ENCODE results near the gene PASK. TPM values are rescaled to one million over a fixed set of nuclear protein-coding genes. Genes with fewer than 3 reads are reported as not detected.

The PASK gene
- total RNA-seq, 1 donor from 2014 or later = 64.2 TPM

DNA sequence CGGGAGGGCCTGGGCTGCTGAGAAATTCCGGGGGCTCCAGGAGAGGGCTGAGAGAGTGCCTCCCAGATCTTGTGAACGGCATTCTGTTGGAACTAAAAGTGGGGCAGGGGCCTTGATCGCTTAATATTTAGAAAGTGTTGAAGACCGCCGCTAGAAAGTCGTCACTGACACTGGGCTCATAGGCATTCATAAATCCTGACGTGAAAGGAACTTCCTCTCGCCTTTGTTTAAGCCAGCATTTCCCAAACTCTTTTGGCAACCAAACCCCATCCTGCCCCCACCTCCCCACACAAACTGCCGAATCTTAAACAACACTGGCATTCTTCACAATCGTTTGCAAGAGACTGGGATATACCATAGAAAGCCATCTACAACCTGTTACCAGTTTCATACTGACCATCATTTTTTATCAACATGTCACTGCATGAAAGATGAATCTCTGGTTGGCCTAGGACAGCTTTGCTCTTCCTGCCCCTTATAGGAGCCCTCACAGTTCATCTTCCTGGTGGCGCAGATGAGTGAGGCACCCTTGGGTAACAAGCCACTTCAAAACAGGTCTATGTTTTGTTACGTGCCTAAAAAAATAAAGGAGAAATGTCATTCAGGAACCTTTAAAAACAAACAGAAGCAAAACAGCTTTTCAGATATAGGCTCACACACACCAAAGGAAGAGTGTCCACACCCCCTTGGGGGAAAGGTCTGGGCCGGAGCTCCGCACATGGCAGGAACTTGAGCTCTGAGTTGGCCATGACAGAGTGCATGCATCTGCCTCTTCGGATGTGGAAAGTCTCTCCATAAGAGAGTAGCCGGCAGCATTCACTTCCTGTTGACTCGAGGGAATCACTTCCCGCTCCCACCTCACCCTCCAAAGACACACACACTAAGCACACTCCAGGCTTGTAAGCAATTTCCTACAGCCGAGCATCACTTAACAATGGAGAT, 60.2 kb downstream of the PASK start:
- peaks cover 24% of the 10 kb centered on the region for H3K36me3 Mint-ChIP-seq (ENCODE audit: low read depth)
- no peak overlapping the region for H3K4me3 Mint-ChIP-seq
- peaks cover 4% of the 10 kb centered on the region for H3K9me3 Mint-ChIP-seq
- H3K4me1 Mint-ChIP-seq = no peaks in the 10 kb centered on the region
- peak overlapping the region; percentile 27 for H3K27ac Mint-ChIP-seq (ENCODE audit: unreplicated experiment)
- no peak for DNase-seq (ENCODE audit: low read depth, low spot score)
- TF ChIP-seq, protein P1, sequence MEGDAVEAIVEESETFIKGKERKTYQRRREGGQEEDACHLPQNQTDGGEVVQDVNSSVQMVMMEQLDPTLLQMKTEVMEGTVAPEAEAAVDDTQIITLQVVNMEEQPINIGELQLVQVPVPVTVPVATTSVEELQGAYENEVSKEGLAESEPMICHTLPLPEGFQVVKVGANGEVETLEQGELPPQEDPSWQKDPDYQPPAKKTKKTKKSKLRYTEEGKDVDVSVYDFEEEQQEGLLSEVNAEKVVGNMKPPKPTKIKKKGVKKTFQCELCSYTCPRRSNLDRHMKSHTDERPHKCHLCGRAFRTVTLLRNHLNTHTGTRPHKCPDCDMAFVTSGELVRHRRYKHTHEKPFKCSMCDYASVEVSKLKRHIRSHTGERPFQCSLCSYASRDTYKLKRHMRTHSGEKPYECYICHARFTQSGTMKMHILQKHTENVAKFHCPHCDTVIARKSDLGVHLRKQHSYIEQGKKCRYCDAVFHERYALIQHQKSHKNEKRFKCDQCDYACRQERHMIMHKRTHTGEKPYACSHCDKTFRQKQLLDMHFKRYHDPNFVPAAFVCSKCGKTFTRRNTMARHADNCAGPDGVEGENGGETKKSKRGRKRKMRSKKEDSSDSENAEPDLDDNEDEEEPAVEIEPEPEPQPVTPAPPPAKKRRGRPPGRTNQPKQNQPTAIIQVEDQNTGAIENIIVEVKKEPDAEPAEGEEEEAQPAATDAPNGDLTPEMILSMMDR (conservative IDR thresholded peaks at IDR 0.05) = no peak
- H3K27me3 Mint-ChIP-seq (ENCODE audit: low read depth) = no peaks in the 10 kb centered on the region

DNA sequence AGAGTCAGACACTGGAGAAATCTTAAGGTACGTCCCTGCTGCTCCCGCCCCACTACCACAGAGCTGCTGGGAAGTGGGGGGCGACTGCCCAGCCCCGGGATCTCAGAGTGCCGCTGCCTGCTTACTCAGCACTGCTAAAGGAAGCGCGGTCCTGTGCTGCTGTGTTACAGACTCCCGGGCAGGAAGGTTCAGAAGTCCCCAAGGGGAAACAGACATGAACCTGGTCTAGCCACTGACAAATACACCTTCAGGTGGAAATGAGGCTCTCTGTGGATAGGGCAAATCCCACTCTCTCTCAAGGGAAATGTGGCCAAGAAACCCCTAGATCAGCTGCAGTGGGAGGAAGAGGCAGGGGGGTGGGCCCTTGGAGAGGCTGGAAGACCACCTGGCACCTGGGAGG, 60.9 kb downstream of the PASK start:
- Mint-ChIP-seq H3K27me3 (ENCODE audit: low read depth) (no peaks in the 10 kb centered on the region), H3K4me3 (no peak overlapping the region), H3K4me1 (no peaks in the 10 kb centered on the region), H3K36me3 (ENCODE audit: low read depth) (peaks cover 24% of the 10 kb centered on the region), H3K27ac (ENCODE audit: unreplicated experiment) (no peak overlapping the region), H3K9me3 (peaks cover 4% of the 10 kb centered on the region)
- TF ChIP-seq, protein P1 (conservative IDR thresholded peaks at IDR 0.05) = no peak
- no peak for DNase-seq (ENCODE audit: low read depth, low spot score)

DNA sequence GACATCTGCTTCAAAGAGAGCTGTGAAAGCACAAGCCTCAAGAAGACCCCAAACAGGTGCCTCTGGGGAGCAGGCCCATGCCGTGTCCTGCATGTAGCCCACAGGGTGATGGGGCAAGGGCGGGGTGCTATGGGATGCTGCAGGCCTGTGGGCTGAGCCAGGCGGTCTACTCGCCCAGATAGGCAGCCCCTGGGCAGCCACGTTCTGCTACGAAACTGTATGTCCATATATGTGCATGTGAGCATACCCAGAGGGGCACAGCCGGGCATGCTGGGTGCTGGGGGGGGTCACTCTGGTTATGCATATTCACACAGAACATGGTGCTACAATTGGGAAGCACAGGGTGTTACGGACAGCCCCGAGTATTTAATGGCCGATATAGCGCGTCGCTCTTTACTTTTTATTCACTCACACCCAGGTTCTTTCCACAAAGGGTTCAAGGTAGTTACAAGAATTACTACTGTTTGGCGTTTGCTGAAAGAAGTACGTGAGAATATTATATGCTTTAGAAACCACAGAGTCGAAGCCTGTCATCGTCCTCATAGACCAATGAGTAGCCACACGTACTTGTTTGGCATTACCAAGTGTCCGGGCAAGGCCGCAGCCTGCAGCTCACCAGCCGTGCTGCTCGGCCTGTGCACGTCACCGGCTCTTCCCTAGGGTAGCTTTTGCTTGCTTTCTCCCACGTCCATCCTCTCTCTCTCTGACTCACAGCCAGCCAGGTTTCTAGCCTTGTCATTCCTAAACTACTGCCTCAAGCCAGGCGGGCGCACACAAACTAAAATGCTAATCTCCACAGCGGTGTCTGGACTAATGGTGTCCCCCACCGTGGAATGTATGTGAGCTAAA, 61.6 kb downstream of the PASK start:
- no peaks in the 10 kb centered on the region for H3K4me1 Mint-ChIP-seq
- peaks cover 4% of the 10 kb centered on the region for H3K9me3 Mint-ChIP-seq
- H3K27ac Mint-ChIP-seq (ENCODE audit: unreplicated experiment) = no peak overlapping the region
- peaks cover 30% of the 10 kb centered on the region for H3K36me3 Mint-ChIP-seq (ENCODE audit: low read depth)
- TF ChIP-seq, protein P1 (conservative IDR thresholded peaks at IDR 0.05) = no peak
- no peak overlapping the region for H3K4me3 Mint-ChIP-seq
- H3K27me3 Mint-ChIP-seq (ENCODE audit: low read depth) = no peaks in the 10 kb centered on the region
- DNase-seq (ENCODE audit: low read depth, low spot score) = no peak

DNA sequence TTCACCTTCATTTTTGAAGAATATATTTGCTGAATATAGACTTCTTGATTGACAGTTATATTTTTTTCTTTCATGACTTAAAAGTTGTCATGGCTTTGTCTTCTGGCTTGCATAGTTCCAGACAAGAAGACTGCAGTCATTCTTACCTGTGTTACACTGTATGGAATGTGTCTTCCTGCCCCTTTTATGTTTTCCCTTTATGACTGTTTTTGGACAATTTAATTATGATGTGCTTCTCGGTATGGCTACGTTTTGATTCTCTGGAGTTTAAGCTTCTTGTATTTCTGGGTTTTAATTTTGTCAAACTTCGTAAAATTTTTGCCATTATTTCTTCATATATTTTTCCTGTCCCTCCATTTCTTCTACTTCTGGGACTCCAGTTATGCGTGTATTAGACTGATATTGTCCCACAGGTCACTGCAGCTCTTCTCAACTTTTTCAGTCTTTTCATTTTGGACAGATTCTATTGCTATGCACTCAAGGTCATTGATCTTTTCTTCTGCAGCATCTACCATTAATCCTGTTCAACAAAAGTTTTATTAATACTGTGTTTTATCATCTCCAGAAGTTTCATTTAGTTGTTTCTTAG, 64.3 kb downstream of the PASK start:
- Mint-ChIP-seq H3K4me1 (no peaks in the 10 kb centered on the region), H3K27ac (ENCODE audit: unreplicated experiment) (no peak overlapping the region), H3K4me3 (no peak overlapping the region), H3K27me3 (ENCODE audit: low read depth) (no peaks in the 10 kb centered on the region), H3K36me3 (ENCODE audit: low read depth) (peaks cover 30% of the 10 kb centered on the region), H3K9me3 (peaks cover 4% of the 10 kb centered on the region)
- DNase-seq (ENCODE audit: low read depth, low spot score) = no peak
- TF ChIP-seq, protein P1 (conservative IDR thresholded peaks at IDR 0.05) = no peak

DNA sequence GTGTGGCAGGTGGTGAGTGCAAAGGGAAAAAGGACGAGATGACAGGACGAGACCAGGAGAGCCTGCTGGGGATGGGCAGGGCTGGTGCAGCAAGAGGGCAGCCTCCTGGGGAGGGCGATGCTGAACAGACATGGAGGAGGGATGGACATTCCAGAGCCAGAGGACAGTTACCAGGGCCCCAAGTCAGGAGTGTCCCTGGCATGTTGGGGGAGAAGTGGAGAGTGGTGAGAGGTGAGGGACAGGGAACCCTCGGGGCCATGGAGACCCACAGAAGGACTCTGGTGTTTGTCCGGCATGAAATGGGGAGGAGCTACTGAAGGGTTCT, 66.2 kb downstream of the PASK start:
- Mint-ChIP-seq H3K36me3 (ENCODE audit: low read depth) (peaks cover 29% of the 10 kb centered on the region), H3K4me1 (no peaks in the 10 kb centered on the region), H3K27me3 (ENCODE audit: low read depth) (no peaks in the 10 kb centered on the region), H3K27ac (ENCODE audit: unreplicated experiment) (no peak overlapping the region), H3K4me3 (no peak overlapping the region), H3K9me3 (peaks cover 4% of the 10 kb centered on the region)
- DNase-seq (ENCODE audit: low read depth, low spot score) = no peak
- TF ChIP-seq, protein P1 (conservative IDR thresholded peaks at IDR 0.05) = no peak
